ENCODE measurements around the gene MDH1B.

MDH1B gene

DNA sequence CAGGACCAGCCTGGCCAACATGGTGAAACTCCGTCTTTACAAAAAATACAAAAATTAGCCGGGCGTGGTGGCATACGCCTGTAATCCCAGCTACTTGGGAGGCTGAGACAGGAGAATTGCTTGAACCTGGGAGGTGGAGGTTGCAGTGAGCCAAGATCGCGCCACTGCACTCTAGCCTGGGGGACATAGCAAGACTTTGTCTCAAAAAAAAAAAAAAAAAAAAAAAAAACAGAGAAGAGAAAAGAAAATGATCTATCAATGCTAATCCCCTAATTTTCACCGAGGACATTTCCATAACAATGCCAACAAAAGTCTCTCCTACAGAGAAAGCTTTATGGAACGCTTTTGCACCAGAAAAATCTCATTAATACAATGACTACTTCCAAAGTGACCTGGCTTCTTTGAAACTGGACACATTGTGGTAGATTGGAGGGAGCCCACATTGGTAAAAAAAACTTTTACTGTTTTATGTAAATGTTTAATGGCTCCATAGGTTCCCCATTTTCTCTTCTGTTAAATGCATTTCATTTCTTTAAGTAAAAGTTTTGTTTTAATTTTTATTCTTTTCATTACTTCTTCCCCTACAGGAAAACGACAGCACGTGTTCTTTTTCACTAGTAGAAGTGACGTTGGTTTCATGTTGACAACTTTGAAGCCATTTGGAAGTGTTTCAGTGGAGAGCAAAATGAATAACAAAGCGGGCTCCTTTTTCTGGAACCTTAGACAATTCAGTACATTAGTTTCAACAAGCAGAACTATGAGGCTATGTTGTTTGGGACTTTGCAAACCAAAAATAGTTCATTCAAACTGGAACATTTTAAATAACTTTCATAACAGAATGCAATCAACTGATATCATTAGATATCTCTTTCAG, 1.2 kb upstream of the MDH1B start:
- TF ChIP-seq POLR2AphosphoS5 (IDR thresholded peaks at IDR 0.05; ENCODE audit: low read depth, low read length) (no peak), SIN3A (IDR thresholded peaks at IDR 0.05; ENCODE audit: borderline replicate concordance, insufficient read depth, low read length) (no peak), FOXP2 (optimal IDR thresholded peaks at IDR 0.05; ENCODE audit: borderline replicate concordance, extremely low read depth, extremely low read length, insufficient read depth) (no peak), TAF1 (IDR thresholded peaks at IDR 0.05; ENCODE audit: borderline replicate concordance, insufficient read depth, low read length) (no peak), REST (IDR thresholded peaks at IDR 0.05; ENCODE audit: insufficient read depth in 1 of 2, low read depth in 2 of 2, low read length in 2 of 2) (no peak)

- TF ChIP-seq REST (IDR thresholded peaks at IDR 0.05; ENCODE audit: insufficient read depth in 1 of 2, low read depth in 2 of 2, low read length in 2 of 2) (no peak), POLR2AphosphoS5 (IDR thresholded peaks at IDR 0.05; ENCODE audit: low read depth, low read length) (no peak), TAF1 (IDR thresholded peaks at IDR 0.05; ENCODE audit: borderline replicate concordance, insufficient read depth, low read length) (no peak), FOXP2 (optimal IDR thresholded peaks at IDR 0.05; ENCODE audit: borderline replicate concordance, extremely low read depth, extremely low read length, insufficient read depth) (no peak), SIN3A (IDR thresholded peaks at IDR 0.05; ENCODE audit: borderline replicate concordance, insufficient read depth, low read length) (no peak)
These were observed 371 bp downstream of the MDH1B start for GRCh38 chr2:206764673-206765241.

DNA sequence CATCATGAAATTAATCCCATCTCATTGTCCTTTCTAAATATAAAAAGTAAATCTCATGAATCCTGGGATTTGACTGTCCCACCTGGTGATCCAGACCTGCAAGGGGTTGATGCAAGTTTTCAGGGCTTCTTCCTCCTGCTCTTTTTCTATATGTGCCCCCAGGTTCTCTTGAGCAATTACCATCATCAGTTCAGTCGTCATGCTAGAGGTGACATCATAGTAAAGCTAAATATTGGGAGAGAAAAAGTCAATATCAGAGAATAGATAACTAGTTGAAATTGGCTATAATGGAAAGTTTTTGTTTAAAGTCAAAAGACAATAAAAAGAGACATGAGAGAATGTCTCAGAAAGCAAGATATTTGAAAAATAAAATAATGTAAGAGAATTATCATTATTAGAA, 8.3 kb downstream of the MDH1B start:
- TF ChIP-seq POLR2AphosphoS5 (IDR thresholded peaks at IDR 0.05; ENCODE audit: low read depth, low read length) (no peak), REST (IDR thresholded peaks at IDR 0.05; ENCODE audit: insufficient read depth in 1 of 2, low read depth in 2 of 2, low read length in 2 of 2) (no peak), SIN3A (IDR thresholded peaks at IDR 0.05; ENCODE audit: borderline replicate concordance, insufficient read depth, low read length) (no peak), FOXP2 (optimal IDR thresholded peaks at IDR 0.05; ENCODE audit: borderline replicate concordance, extremely low read depth, extremely low read length, insufficient read depth) (no peak), TAF1 (IDR thresholded peaks at IDR 0.05; ENCODE audit: borderline replicate concordance, insufficient read depth, low read length) (no peak)

- TF ChIP-seq TAF1 (IDR thresholded peaks at IDR 0.05; ENCODE audit: borderline replicate concordance, insufficient read depth, low read length) = no peak
- TF ChIP-seq FOXP2 (optimal IDR thresholded peaks at IDR 0.05; ENCODE audit: borderline replicate concordance, extremely low read depth, extremely low read length, insufficient read depth) = no peak
These were observed 24.3 kb downstream of the MDH1B start for GRCh38 chr2:206740800-206741199.

DNA sequence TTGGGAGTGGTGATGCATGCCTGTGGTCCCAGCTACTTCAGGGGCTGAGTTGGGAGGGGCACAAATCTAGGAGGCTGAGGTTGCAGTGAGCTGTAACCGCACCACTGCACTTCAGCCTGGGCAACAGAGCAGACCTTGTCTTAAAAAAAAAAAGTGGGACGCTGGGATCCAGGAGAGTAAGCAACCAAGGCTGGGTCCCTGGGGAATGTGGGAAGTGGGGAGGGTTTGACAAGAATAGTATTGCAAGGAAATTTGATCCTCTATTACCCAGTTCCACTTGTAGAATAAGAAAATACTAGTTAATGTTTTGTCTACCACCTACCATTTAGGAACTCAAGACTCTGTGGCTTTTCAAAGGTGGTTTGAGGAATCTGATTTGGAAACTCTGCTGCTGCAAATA, 25.9 kb downstream of the MDH1B start:
- TF ChIP-seq REST (IDR thresholded peaks at IDR 0.05; ENCODE audit: insufficient read depth in 1 of 2, low read depth in 2 of 2, low read length in 2 of 2) = no peak
